Measurements from ENCODE around the gene POLR3G.
A peak's percentile ranks its signal among the peaks of the same experiment; 100 is the strongest.

Gene POLR3G

GRCh38 chr5:90554358-90555006, 79.8 kb downstream of the POLR3G start:
- DNase-seq, result no peak

GRCh38 chr5:90555666-90556065, 81.0 kb downstream of the POLR3G start:
- DNase-seq, result no peak

GRCh38 chr5:90557391-90557790, 82.7 kb downstream of the POLR3G start:
- no peak for DNase-seq

- no peak for DNase-seq
These were observed 83.2 kb downstream of the POLR3G start for GRCh38 chr5:90557871-90558270.

GRCh38 chr5:90558344-90559192, 83.9 kb downstream of the POLR3G start, which contains the start of gene ADGRV1:
TSS of gene ADGRV1 (plus strand) at chr5:90558797. CDS start at chr5:90558896, 99 bp downstream.
- DNase-seq, result peak; percentile 65

- DNase-seq, result no peak
These were observed 86.1 kb downstream of the POLR3G start for GRCh38 chr5:90560771-90561170.

- no peak for DNase-seq
These were observed 87.1 kb downstream of the POLR3G start for GRCh38 chr5:90561766-90562165.

- no peak for DNase-seq
These were observed 87.7 kb downstream of the POLR3G start for GRCh38 chr5:90562341-90562740.

GRCh38 chr5:90563108-90563507, 88.4 kb downstream of the POLR3G start:
- no peak for DNase-seq
